CD4-positive, alpha-beta memory T cell (primary cell): ENCODE measurements around the gene MEGF11. TPM values are rescaled to one million over a fixed set of nuclear protein-coding genes. Genes with fewer than 3 reads are reported as not detected.

ENCODE experiments used
- CTCF ChIA-PET: fragments of 350-600 bp; sonication (Branson Sonifier 250); formaldehyde crosslinking; loops from one replicate; lab custom pipeline; 2021; ENCODE audit warnings: inconsistent platforms; ENCODE audit not compliant: partially characterized antibody; lab: Charles Lee
- POLR2A ChIA-PET: fragments of 350-600 bp; sonication (Branson Sonifier 250); formaldehyde crosslinking; loops from one replicate; lab custom pipeline; 2021; ENCODE audit not compliant: partially characterized antibody; lab: Charles Lee
- DNase-seq, 5 donors: peaks; one replicate each; pipeline versions ENCODE4 v3.0.0 to v3.0.0-alpha.2; 2020 to 2022; ENCODE audit warnings: mixed read lengths in 1 of 5
- H3K27ac ChIP-seq: one replicate; pipeline ENCODE4 v1.7.0; 2013; ENCODE audit warnings: low read depth, low read length
- H3K27me3 ChIP-seq: 2 replicates; pipeline ENCODE4 v1.7.0; 2013; ENCODE audit warnings: mild to moderate bottlenecking, low read length, moderate library complexity; ENCODE audit not compliant: insufficient read depth
- H3K36me3 ChIP-seq: 2 replicates; pipeline ENCODE4 v1.7.0; 2013; ENCODE audit warnings: mild to moderate bottlenecking, low read length, moderate library complexity; ENCODE audit not compliant: insufficient read depth
- H3K4me1 ChIP-seq: 2 replicates; pipeline ENCODE4 v1.7.0; 2013; ENCODE audit warnings: mild to moderate bottlenecking, low read length, moderate library complexity; ENCODE audit not compliant: insufficient read depth
- H3K4me3 ChIP-seq, 2 donors: one replicate each; pipeline ENCODE4 v1.7.0; 2013; ENCODE audit warnings: low read length in 2 of 2, mild to moderate bottlenecking in 1 of 2
- H3K9me3 ChIP-seq, 2 donors: one replicate each; pipeline ENCODE4 v1.7.0; 2013; ENCODE audit warnings: low read length in 2 of 2, control low read depth in 1 of 2; ENCODE audit not compliant: control insufficient read depth in 1 of 2
- H3K27ac Mint-ChIP-seq, 7 donors: one replicate each; pipeline ENCODE4 v1.8.0; 2020 to 2021; ENCODE audit warnings: mixed read lengths in 7 of 7, mild to moderate bottlenecking in 6 of 7, inconsistent platforms in 3 of 7, moderate library complexity in 3 of 7
- H3K27me3 Mint-ChIP-seq, 2 donors: one replicate each; pipeline ENCODE4 v1.8.0; 2020 to 2021; ENCODE audit warnings: mixed read lengths in 2 of 2
- H3K36me3 Mint-ChIP-seq, 2 donors: one replicate each; pipeline ENCODE4 v1.8.0; 2020 to 2021; ENCODE audit warnings: mixed read lengths in 2 of 2, inconsistent platforms in 1 of 2, mild to moderate bottlenecking in 1 of 2
- H3K4me1 Mint-ChIP-seq, 4 donors: one replicate each; pipeline ENCODE4 v1.8.0; 2020 to 2021; ENCODE audit warnings: mixed read lengths in 4 of 4, mild to moderate bottlenecking in 1 of 4
- H3K4me3 Mint-ChIP-seq, 8 donors: one replicate each; pipeline ENCODE4 v1.8.0; 2020 to 2021; ENCODE audit warnings: mixed read lengths in 8 of 8, mild to moderate bottlenecking in 7 of 8, moderate library complexity in 6 of 8, inconsistent platforms in 3 of 8
- H3K9me3 Mint-ChIP-seq, 8 donors: one replicate each; pipeline ENCODE4 v1.8.0; 2020 to 2021; ENCODE audit warnings: mixed read lengths in 8 of 8, mild to moderate bottlenecking in 5 of 8, inconsistent platforms in 3 of 8, moderate library complexity in 1 of 8
- intact Hi-C: fragments of 100-400 bp; cut with micrococcal nuclease; formaldehyde crosslinking; loops from one replicate; pipeline ENCODE4 v1.15.1; 2023
- polyA plus RNA-seq, 2 donors: library from polyadenylated mRNA; unstranded; fragments of 300-500 nt; fragmentation: Illumina TruSeq; gene quantifications; one replicate each; pipeline ENCODE4 v1.2.3, GENCODE V29; 2021
- total RNA-seq, 2 experiments: library from RNA; stranded (reverse); gene quantifications; one replicate each; pipeline ENCODE4 v1.2.3, GENCODE V29; 2021

MEGF11 gene
- total and polyA plus RNA-seq, 4 experiments from 2014 or later = 0.69 TPM; not detected in 3

GRCh38 chr15:66047321-66048024 lies 206.1 kb downstream of the MEGF11 start:
- no peak for DNase-seq
- intact Hi-C loops = no loop called here
- Histone ChIP-seq H3K27me3 (no peaks in the 10 kb centered on the region), H3K4me3 (no peak overlapping the region), H3K36me3 (no peaks in the 10 kb centered on the region), H3K4me1 (no peaks in the 10 kb centered on the region), H3K9me3 (no peaks in the 10 kb centered on the region), H3K27ac (no peak overlapping the region)
- H3K4me3 Mint-ChIP-seq = no peak overlapping the region
- peaks cover 0 to 3% (median 0%) of the 10 kb centered on the region in 8 donors for H3K9me3 Mint-ChIP-seq
- H3K27ac Mint-ChIP-seq = no peak overlapping the region
- CTCF ChIA-PET = no interaction called here
- no peaks in the 10 kb centered on the region for H3K4me1 Mint-ChIP-seq
- no peaks in the 10 kb centered on the region for H3K36me3 Mint-ChIP-seq
- POLR2A ChIA-PET = no interaction called here
- peaks cover 0 to 8% of the 10 kb centered on the region in 2 donors for H3K27me3 Mint-ChIP-seq

- Histone ChIP-seq H3K27ac (no peak overlapping the region), H3K4me3 (no peak overlapping the region), H3K9me3 (no peaks in the 10 kb centered on the region), H3K4me1 (no peaks in the 10 kb centered on the region), H3K27me3 (no peaks in the 10 kb centered on the region), H3K36me3 (no peaks in the 10 kb centered on the region)
- Mint-ChIP-seq H3K36me3 (no peaks in the 10 kb centered on the region), H3K9me3 (peaks cover 0 to 3% (median 0%) of the 10 kb centered on the region in 8 donors), H3K27ac (no peak overlapping the region), H3K27me3 (peaks cover 0 to 10% of the 10 kb centered on the region in 2 donors), H3K4me3 (no peak overlapping the region), H3K4me1 (no peaks in the 10 kb centered on the region)
- intact Hi-C loops = no loop called here
- no peak for DNase-seq
- CTCF ChIA-PET = no interaction called here
- POLR2A ChIA-PET = interaction anchor here (0.5 kb wide), 1 partner anchor 38 kb away, joined by 3 read pairs; no protein-coding TSS in a partner anchor
These were observed 206.8 kb downstream of the MEGF11 start for GRCh38 chr15:66046751-66047150.

GRCh38 chr15:66046326-66046725 lies 207.2 kb downstream of the MEGF11 start:
- Mint-ChIP-seq H3K9me3 (peaks cover 0 to 3% (median 0%) of the 10 kb centered on the region in 8 donors), H3K4me3 (no peak overlapping the region), H3K4me1 (no peaks in the 10 kb centered on the region), H3K27ac (peak overlapping the region in 1 of 7 donors; percentile 26), H3K36me3 (no peaks in the 10 kb centered on the region), H3K27me3 (peaks cover 0 to 13% of the 10 kb centered on the region in 2 donors)
- DNase-seq = no peak
- Histone ChIP-seq H3K4me1 (no peaks in the 10 kb centered on the region), H3K9me3 (no peaks in the 10 kb centered on the region), H3K4me3 (no peak overlapping the region), H3K36me3 (no peaks in the 10 kb centered on the region), H3K27ac (no peak overlapping the region), H3K27me3 (no peaks in the 10 kb centered on the region)
- intact Hi-C loops = no loop called here
- CTCF ChIA-PET = no interaction called here
- POLR2A ChIA-PET = interaction anchor here (0.5 kb wide), 1 partner anchor 37 kb away, joined by 3 read pairs; no protein-coding TSS in a partner anchor

DNA sequence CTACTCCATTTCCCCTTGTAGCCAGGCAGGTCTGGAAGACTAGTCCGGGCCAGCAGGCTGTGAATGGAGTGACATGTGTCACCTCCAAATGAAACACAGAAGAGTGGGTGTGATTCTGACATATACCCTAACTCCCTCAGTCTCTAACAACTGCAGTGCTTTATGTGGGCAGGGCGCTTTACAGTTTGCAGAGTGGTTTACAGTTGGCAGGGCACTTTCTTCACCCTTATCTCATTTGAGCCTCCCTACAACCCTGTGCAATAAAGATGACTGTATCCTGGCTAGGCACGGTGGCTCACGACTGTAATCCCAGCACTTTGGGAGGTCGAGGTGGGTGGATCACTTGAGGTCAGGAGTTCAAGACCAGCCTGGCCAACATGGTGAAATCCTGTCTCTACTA lies 208.0 kb downstream of the MEGF11 start:
- H3K36me3 Mint-ChIP-seq = no peaks in the 10 kb centered on the region
- no peak overlapping the region for H3K4me3 Mint-ChIP-seq
- no peak overlapping the region for H3K27ac Mint-ChIP-seq
- H3K4me3 ChIP-seq = no peak overlapping the region
- H3K9me3 Mint-ChIP-seq = peaks cover 0 to 3% (median 0%) of the 10 kb centered on the region in 8 donors
- H3K27me3 ChIP-seq = peaks cover under 1% of the 10 kb centered on the region
- H3K9me3 ChIP-seq = no peaks in the 10 kb centered on the region
- no peaks in the 10 kb centered on the region for H3K36me3 ChIP-seq
- intact Hi-C loops = no loop called here
- DNase-seq = no peak
- no peak overlapping the region for H3K27ac ChIP-seq
- ChIA-PET CTCF (no interaction called here), POLR2A (no interaction called here)
- H3K4me1 Mint-ChIP-seq = no peaks in the 10 kb centered on the region
- H3K4me1 ChIP-seq = no peaks in the 10 kb centered on the region
- H3K27me3 Mint-ChIP-seq = peaks cover 5 to 18% of the 10 kb centered on the region in 2 donors

DNA sequence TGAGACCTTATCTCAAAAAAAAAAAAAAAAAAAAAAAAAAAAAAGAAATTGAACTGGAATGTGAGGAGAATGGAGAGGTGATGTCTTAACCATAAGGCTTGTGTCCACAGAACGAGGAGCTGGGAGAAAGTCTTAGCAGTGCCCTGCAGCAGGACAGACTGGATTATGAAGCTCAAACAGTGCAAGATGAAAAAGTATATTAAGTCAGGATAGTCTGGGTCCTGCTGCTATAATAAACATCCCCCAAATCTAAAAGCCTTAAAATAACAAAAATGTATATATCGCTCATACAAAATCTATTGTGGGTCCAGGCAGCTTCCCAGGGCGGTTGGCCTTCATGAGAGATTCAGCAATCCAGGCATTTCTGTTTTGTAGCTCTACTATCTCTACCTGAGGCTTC lies 208.7 kb downstream of the MEGF11 start:
- Histone ChIP-seq H3K36me3 (no peaks in the 10 kb centered on the region), H3K4me3 (no peak overlapping the region), H3K27ac (no peak overlapping the region), H3K27me3 (peaks cover 3% of the 10 kb centered on the region), H3K4me1 (no peaks in the 10 kb centered on the region), H3K9me3 (no peaks in the 10 kb centered on the region)
- Mint-ChIP-seq H3K36me3 (no peaks in the 10 kb centered on the region), H3K27ac (no peak overlapping the region), H3K4me1 (no peaks in the 10 kb centered on the region), H3K27me3 (peaks cover 8 to 24% of the 10 kb centered on the region in 2 donors), H3K9me3 (no peaks in the 10 kb centered on the region), H3K4me3 (no peak overlapping the region)
- ChIA-PET POLR2A (no interaction called here), CTCF (interaction anchor here (0.5 to 0.7 kb wide), 2 partner anchors 449 to 1546 kb away, joined by 3 to 4 read pairs; no protein-coding TSS in a partner anchor)
- DNase-seq = no peak
- intact Hi-C loops = no loop called here

DNA sequence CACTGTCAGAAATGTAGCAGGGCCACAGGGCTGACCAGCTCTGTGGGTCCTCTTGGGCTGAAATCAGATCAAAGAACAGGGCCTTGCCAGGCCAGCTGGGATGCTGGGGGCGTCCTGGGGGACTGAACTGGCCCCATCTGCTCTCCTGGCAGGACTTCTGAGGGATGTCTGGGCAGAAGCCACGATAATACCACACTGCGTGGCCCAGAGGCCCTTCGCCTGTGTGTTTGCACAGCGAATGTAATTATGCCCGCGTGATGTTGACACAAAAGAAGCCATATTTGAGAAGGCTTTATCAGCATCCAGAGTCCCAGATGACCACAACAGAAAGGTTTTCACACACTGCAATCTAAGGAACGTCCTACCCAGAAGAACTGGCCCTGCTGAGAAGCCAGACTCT lies 210.3 kb downstream of the MEGF11 start:
- no peak overlapping the region for H3K27ac Mint-ChIP-seq
- no peak overlapping the region for H3K4me3 ChIP-seq
- H3K27ac ChIP-seq = no peak overlapping the region

DNA sequence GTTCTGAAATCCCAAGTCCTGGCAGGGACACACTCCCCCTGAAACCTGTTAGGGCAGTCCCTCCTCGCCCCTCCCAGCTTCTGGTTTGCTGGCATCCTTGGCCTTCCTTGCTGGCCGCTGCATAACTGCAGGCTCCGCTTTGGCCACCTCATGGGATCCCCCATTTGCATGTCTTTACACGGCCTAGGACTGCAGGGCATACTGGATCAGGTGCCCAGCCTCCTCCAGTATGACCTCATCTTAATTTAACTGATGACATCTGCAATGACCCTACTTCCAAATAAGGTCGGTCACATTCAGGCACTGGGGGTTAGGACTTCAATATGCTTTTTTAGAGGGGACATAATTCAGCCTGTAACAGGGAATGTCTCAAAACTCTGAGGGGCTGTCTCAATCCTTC lies 210.9 kb downstream of the MEGF11 start:
- H3K27me3 ChIP-seq = peaks cover 7% of the 10 kb centered on the region
- ChIA-PET POLR2A (no interaction called here), CTCF (no interaction called here)
- Mint-ChIP-seq H3K27me3 (peaks cover 10 to 30% of the 10 kb centered on the region in 2 donors), H3K27ac (no peak overlapping the region), H3K4me1 (no peaks in the 10 kb centered on the region), H3K4me3 (no peak overlapping the region), H3K9me3 (no peaks in the 10 kb centered on the region), H3K36me3 (no peaks in the 10 kb centered on the region)
- intact Hi-C loops = no loop called here
- H3K27ac ChIP-seq = no peak overlapping the region
- H3K4me3 ChIP-seq = no peak overlapping the region
- H3K36me3 ChIP-seq = no peaks in the 10 kb centered on the region
- no peak for DNase-seq
- H3K9me3 ChIP-seq = no peaks in the 10 kb centered on the region
- H3K4me1 ChIP-seq = no peaks in the 10 kb centered on the region

More for the DNA sequence above, 210.3 kb downstream of the MEGF11 start:
- peaks cover 6% of the 10 kb centered on the region for H3K27me3 ChIP-seq
- no peaks in the 10 kb centered on the region for H3K4me1 ChIP-seq
- no peak for DNase-seq
- H3K4me1 Mint-ChIP-seq = no peaks in the 10 kb centered on the region
- CTCF ChIA-PET = no interaction called here
- H3K4me3 Mint-ChIP-seq = no peak overlapping the region
- no peaks in the 10 kb centered on the region for H3K9me3 ChIP-seq
- H3K9me3 Mint-ChIP-seq = no peaks in the 10 kb centered on the region
- intact Hi-C loops = no loop called here
- no peaks in the 10 kb centered on the region for H3K36me3 Mint-ChIP-seq
- POLR2A ChIA-PET = no interaction called here
- peaks cover 10 to 30% of the 10 kb centered on the region in 2 donors for H3K27me3 Mint-ChIP-seq
- no peaks in the 10 kb centered on the region for H3K36me3 ChIP-seq
